IPS-18c (cell line): ENCODE measurements around the gene LY6G6F.
A peak's percentile ranks its signal among the peaks of the same experiment; 100 is the strongest.

Experiments
- H3K4me3 ChIP-seq: 2 replicates; pipeline ENCODE4 v1.7.0; 2013; ENCODE audit warnings: low read depth, mild to moderate bottlenecking, low read length, moderate library complexity; ENCODE audit not compliant: insufficient read depth
- H3K9me3 ChIP-seq: one replicate; pipeline ENCODE4 v1.6.1; 2013; ENCODE audit warnings: mild to moderate bottlenecking, low read length, moderate library complexity; ENCODE audit not compliant: control insufficient read depth, insufficient read depth

LY6G6F gene, protein sequence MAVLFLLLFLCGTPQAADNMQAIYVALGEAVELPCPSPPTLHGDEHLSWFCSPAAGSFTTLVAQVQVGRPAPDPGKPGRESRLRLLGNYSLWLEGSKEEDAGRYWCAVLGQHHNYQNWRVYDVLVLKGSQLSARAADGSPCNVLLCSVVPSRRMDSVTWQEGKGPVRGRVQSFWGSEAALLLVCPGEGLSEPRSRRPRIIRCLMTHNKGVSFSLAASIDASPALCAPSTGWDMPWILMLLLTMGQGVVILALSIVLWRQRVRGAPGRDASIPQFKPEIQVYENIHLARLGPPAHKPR

DNA sequence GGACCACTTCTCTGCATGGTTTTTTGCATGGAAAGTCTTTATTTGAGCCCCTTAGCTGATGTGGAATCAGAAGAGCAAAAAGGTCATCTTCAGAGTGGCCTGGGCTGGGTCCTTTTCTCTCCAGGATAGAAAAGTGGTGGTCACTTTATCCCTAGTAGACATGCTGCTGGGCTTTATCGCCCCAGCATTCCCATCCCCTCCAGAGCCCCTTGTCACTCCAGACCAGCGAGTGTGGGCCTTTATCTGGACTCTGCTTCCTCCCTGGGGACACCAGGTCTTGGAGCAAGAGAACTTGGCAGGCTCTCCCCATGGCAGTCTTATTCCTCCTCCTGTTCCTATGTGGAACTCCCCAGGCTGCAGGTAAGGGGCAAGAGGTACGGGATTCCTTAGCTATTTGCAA, at the start of gene LY6G6F:
Gene LY6G6F (plus strand): TSS at position 268 of the 400 bp plus-strand sequence. CDS start 41 bp downstream, at position 309.
- no peaks in the 10 kb centered on the region for H3K9me3 ChIP-seq
- no peak within 1 kb of the TSS for H3K4me3 ChIP-seq

DNA sequence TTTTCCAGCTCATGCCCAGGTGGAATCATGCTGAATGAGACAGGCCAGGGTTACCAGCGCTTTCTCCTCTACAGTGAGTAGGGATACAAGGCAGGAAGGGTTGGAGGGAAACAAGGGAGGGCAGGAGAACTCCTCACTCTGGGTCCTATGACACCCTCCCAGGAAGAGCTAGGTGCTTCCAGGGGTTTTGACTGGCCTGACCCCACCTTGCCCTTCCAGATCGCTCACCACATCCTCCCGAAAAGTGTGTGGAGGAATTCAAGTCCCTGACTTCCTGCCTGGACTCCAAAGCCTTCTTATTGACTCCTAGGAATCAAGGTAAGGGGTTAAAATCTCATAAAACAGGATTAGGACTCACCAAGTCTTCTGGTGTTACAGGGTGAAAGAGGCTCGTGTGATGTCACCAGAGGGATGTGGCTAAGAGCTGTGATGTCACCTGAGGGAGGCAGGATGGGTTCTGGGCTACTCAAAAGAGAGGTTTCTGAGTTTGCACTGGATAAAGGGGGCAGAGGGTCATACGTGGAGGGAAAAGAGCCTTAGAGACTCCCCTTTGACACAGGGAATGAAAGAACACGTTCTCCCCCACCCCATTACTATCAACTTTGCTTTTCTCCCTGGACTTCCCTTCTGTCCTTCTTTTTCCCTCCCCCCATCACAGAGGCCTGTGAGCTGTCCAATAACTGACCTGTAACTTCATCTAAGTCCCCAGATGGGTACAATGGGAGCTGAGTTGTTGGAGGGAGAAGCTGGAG, 49.1 kb upstream of the LY6G6F start:
- Histone ChIP-seq H3K4me3 (no peak overlapping the region), H3K9me3 (no peaks in the 10 kb centered on the region)

DNA sequence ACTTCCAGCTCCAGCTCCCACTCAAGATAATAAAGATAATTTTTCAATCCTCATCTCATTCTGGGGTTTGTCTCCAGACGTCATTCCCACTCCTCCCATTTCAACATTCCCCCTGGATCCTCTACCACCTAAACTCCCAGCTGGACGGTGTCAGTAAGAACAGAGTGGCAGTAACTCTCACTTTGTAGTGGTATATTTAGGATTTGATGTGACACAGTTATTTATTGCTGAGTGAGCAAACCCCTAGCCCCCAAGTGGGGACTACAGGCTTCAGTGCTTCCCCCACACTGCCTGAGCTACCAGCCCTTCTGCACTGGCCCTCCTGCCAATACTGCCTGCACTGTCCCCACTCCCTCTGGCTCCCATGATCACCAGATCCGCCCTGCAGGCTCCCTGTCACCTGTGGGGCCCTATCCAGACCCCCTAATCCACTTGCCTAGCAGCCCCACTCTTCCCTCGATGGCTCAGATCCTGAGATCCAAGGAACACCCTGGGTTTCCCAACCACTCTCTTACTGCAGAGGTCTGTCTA, 48.4 kb upstream of the LY6G6F start:
- Histone ChIP-seq H3K4me3 (no peak overlapping the region), H3K9me3 (no peaks in the 10 kb centered on the region)

DNA sequence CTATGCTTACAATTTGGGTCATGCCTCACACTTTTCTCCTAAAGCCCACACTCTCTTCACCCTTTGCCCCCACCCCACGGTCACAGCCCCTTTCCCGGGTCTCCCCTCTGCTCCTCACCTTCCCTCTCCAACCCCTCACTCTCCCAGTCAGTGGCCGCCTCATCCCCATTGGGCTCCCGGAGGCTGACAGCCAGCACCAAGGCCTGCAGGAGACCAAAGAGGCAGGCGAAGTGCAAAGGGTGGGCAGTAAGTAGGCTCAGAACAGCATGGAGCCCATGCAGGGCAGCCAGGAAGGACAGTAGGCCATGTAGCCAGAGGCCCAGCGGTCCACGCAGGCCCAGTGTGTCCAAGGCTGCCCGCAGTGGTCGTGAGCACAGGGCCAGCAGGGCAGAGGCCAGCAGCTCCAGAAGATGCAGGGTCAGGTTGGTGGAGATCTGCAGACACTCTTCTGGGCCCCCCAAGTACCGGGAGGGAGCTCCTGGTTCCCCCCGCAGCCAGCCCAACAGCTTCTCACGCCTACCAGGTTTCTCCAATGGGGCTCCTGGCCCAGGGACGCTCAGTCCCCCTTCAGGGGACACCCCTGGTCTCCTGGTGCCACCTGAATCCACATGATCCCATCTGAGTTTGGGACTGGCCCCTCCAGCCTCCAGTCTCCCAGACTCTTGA, 47.5 kb upstream of the LY6G6F start:
- Histone ChIP-seq H3K9me3 (no peaks in the 10 kb centered on the region), H3K4me3 (peak overlapping the region; percentile 88; the same call in 1 of the 2 replicates)

DNA sequence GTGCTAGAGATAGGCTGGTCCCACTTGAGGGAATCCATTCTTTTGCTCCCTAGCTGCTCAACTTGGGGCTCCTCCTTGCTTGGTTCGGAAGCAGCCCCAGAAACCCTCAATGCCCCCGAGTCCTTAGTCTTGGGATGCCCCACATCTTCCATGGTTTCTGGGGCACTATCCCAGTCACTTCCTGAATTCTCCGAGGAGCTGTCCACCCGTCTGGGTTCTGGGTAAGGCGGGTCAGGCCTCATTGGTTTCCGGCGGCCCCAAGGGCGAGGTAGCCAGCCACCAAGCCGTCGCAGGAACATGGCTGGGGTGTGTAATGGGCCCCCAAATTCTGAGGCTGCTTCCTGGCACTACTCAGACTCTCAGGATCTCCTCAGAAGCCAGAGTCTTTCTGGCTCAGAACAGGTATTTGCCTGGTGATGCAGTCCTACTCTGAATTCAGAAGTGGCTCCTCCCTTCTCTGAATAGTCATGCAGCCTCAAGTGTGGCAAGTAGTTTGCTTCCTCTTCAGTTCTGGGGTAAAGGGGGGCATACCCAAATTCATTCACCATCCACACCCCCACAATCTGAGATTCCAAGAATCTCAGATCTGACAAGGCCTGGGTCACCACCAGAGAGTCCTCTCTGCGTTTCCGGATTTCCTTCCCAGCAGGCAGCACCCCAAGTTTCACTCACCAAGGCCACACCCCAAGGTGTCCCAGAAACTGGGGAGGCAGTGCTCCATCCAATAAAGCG, 46.9 kb upstream of the LY6G6F start:
- Histone ChIP-seq H3K4me3 (peak overlapping the region; percentile 88), H3K9me3 (no peaks in the 10 kb centered on the region)

DNA sequence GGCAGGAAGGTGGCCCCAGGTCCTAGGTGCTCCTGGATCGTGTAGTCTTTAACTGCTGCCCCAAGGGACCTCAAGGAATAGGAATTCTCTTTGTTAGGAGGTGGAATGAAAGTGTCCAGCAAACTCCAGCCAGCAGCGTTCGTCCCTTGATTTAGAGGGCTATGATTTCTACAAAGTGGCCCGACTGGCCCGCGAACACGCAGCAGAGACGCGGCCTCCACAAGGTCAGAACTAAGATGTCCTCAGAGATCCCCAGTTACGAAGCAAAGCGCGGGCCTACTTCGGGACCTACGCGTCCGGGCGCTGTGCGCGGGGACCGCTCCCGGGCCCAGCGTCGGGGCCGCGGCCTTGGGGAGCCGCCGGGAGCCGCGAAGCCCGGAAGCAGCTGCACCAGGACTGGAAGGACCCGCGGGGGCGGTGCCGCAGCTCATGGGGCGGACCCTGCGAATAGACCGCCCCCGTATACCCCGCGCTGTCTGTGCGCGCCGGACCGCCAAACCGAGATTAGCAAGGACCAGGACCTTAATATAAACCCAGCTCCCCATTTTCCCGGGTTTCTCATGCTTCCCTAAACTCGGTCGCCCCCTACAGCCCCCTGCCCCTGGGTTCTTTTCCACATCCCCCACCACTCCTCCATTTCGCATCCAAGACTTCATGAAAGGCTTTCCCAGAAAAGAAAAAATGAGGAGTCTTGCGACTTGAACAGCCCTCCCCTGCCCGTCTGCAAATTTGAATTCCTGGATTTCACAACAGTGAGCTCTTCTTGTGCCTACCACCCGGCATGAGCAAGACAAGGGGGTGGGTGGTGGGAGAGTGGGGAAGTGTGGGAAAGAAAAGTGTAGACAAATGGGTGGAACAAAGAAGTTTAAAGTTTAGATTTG, 46.0 kb upstream of the LY6G6F start, which contains the start of gene C6orf47:
Gene C6orf47 (minus strand): TSS at position 398 of the 881 bp plus-strand sequence. CDS start 831 bp downstream, outside the sequence.
- no peaks in the 10 kb centered on the region for H3K9me3 ChIP-seq

DNA sequence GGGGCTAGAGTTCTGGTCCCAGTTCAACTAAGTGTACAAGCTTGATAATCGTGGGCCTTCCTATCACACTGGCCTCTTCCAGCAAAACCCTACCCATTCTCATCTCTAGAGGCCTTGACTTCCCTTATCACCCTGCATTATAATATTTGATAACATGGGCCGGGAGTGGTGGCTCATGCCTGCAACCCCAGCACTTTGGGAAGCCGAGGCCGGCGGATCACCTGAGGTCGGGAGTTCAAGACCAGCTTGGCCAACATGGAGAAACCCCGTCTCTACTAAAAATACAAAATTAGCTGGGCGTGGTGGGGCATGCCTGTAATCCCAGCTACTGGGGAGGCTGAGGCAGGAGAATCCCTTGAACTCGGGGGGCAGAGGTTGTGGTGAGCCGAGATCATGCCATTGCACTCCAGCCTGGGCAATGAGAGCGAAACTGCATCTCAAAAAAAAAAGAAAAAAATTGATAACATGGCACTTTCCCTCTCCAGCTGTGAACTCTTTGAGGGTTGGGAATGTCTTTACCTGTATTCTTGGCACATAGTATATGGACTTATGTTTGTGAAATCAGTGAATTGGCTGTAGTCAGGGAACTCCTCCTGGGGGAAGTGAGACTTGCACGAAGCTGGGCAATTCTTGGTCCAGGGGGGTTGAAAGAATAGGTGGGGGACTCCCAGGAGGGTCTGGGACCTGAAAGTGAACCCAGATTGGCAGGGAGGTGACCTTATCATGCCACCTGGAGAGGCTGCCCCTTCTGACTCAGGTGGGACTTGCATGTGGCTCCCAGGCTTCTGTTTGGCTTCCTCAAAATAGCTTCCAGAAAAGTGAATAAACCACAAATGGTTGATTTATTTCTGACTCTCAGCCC, 45.2 kb upstream of the LY6G6F start:
- Histone ChIP-seq H3K4me3 (peak overlapping the region; percentile 88), H3K9me3 (no peaks in the 10 kb centered on the region)

More for the DNA sequence above, 46.0 kb upstream of the LY6G6F start, which contains the start of gene C6orf47:
- H3K4me3 ChIP-seq = peak within 1 kb of the TSS; percentile 88

DNA sequence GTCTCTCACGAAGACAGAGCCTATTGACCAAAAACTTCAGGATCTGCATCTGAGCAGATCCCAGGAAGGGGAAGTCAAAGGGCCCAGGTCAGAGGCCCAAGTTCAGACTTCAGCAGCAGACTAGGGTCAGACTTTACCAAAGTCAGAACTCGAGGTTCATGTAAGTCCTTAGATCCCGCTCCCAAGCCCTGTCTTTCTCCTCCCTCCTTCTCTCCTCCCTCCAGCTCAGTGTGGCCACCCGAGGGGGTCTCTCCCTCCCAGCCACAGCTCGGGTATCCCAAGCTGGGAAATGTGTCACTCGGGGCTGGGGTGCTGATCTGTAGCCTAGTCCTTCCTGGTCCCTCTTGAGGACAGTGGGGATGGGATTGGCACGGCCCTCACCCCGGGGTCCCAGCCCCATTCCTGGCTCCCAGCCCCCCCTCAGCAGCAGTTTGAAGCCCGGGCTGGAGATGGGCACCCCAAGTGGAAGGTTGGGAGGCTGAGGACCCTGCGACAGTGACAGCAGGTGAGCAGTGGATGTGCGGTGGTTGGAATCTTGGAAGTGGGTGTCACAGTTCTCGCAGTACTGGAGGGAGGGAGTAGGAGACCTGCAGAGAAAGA, 44.4 kb upstream of the LY6G6F start:
- Histone ChIP-seq H3K4me3 (no peak overlapping the region), H3K9me3 (no peaks in the 10 kb centered on the region)

DNA sequence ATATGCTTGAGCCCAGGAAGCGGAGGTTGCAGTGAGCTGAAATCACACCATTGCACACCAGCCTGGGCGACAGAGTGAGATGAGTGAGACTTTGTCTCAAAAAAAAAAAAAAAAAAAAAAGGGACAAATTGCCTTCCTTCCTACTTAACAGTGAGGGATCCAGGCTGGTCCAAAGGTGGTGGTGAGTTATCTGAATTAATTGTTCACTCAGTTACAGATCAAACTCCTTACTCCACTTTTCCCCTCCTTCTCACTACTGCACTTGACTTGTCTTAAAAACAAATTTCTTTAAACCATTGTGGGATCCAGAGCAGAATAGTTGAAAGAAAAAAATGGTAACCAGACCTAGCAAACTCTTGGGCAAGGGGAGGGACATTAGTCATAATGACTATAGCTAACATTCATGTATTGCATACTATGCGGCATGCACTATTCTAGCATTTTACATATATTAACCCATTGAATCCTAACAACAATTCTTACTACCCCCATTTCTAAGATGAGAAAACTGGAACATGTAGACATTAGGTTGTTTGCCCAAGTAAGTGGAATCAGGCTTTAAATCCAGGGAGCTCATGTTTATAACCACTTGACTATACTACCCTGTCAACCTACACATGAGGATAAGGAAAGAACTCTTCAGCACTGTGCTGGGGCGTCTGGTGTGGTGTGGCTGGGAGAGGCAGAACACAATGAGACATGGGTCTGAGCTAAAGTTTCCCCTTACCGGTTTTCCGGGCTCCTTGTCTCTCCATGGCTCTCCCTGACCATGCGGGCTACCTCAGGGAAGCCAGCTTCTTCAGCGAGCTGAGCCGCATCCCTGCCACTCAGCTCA, 43.3 kb upstream of the LY6G6F start:
- Histone ChIP-seq H3K9me3 (no peaks in the 10 kb centered on the region), H3K4me3 (peak overlapping the region; percentile 95; the same call in 1 of the 2 replicates)

DNA sequence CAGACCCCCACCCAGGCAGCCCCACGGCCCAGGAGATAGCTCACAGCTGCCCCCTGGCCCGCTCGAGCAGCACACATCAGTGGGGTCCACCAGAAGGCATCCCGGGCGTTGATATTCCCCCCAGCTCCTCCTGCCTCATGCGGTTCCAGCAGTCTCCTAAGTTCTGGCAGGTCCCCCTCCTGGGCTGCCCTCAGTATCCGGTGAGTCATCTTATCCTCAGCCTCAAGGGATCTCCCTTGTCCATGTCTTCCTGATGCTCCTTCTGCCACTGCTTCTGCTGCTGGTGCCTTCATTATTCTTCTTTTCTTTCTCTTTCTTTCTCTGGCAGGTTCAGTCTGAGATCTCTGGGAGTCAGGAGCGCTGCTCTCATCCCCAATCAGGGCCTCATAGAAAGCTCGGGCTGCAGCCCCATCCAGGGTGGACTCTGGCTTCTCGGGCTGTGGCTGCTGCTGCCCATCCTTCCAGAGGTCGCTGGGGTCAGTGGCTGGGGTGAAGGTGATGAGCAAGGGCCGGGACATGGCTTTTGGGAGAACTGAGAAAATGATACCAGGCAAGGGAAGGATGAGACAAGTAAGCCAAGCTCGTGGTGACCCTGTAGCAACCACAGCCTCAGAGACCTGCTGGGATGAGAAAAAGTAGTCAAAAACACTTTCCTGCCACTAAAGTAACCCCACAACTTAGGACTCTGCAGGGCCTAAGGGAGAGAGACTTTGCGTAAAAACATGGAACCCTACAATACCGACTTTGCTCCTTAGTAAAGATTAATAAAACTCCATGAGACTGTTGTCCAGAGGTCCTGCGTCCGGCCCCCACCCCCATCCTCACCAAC, 42.5 kb upstream of the LY6G6F start:
- Histone ChIP-seq H3K4me3 (peak overlapping the region; percentile 95), H3K9me3 (no peaks in the 10 kb centered on the region)

DNA sequence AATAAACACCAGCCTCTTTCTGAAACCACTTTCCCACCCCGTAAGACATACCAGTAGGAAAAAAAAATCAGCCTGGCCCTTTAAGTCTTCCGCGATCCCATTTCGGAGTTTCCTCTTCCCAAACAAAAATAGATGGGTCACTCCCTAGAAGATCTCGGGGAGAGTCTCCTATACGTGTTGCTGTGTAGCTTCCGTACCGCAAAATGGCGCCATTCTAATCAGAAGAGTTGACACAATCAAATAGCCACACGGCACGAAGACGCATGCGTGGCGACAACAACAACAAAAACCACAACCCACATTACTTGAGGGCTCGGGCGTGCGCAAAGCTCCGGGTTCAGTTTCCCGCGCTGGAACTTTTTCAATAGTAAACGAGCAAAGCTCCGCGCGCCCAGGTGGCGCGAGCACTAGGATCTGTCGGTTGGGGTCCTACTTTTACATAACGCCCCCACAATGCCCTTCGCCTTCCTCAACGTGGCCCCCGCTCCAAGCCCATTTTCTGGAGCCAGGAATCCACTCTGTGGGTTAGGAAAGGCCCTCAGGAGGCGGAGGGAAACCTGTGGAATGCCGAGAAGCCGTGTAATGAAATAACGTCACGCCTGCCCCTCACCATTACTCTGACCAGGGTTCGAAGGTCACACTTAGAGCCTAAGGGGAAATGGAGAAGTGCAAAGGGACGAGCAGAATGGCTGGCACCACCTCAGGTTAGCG, 41.7 kb upstream of the LY6G6F start, which contains the start of gene GPANK1:
Gene GPANK1 (minus strand): TSS at position 208 of the 711 bp plus-strand sequence. CDS start 519 bp downstream, outside the sequence.
- Histone ChIP-seq H3K9me3 (no peaks in the 10 kb centered on the region), H3K4me3 (peak within 1 kb of the TSS; percentile 95)

DNA sequence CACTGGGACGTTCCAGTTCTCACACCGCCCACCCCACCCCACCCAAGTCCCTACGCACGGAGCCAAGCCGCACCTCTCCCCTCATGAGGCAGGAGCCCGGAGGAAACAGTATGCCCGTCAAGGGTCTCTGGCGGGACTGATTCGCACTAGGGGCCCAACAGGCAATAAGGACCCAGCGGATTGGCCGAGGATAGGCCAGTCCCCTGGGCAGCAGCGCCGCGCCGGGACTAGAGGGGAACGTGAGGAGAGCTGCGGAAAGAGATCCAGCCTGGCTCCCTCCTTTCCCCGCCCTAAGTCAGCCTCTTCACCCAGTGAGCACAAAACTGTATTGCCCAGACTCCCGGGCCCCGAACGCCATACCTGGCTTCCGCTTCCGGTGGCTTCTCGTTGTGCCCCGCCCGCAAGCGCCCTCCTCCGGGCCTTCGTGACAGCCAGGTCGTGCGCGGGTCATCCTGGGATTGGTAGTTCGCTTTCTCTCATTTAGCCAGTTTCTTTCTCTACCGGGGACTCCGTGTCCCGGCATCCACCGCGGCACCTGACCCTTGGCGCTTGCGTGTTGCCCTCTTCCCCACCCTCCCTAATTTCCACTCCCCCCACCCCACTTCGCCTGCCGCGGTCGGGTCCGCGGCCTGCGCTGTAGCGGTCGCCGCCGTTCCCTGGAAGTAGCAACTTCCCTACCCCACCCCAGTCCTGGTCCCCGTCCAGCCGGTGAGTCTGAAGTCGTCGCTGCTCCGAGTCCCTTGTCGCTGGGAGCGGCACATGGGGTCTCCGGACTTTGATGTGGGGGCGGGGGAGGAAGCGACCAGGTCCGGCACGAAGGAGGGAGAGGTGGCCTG, 40.9 kb upstream of the LY6G6F start, which contains the start of gene CSNK2B:
Gene CSNK2B (plus strand): TSS at position 580 of the 836 bp plus-strand sequence. CDS start 752 bp downstream, outside the sequence.
- H3K4me3 ChIP-seq = peak within 1 kb of the TSS; percentile 95
- no peaks in the 10 kb centered on the region for H3K9me3 ChIP-seq
